ENCODE measurements around the gene OR8D2. TPM values are rescaled to one million over a fixed set of nuclear protein-coding genes. Genes with fewer than 3 reads are reported as not detected.
A peak's percentile ranks its signal among the peaks of the same experiment; 100 is the strongest.

OR8D2 gene
- total and polyA plus RNA-seq, 2 donors (not counting 3 experiments of a cell fraction or from before 2014, with no cell fraction given) = not detected

DNA sequence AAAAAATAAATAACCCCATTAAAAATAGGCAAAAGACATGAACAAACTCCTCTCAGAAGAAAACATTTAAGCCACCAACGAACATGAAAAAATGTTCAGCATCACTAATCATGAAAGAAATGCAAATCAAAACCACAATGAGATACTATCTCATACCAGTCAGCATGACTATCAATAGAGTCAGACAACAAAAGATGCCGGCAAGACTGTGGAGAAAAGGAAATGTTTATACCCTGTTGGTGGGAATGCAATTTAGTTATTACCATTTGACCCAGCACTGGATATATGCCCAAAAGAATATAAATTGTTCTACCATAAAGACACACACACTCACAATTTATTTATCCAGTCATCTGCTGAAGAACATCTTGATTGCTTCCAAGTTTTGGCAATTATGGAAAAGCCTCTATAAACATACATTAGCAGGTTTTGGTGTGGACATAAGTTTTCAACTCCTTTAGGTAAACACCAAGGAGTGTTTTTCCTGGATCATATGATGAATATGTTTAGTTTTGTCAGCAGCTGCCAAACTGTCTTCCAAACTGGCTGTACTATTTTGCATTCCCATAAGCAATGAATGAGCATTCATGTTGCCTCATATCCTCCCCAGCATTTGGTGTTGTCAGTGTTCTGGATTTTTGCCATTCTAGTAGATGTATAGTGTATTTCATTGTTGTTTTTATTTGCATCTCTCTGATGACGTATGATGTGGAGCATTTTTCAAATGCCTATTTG is 34.2 kb downstream of the OR8D2 start:
- DNase-seq (ENCODE audit: low read depth, low spot score) (peak; percentile 73), FAIRE-seq (peak; percentile 60)
- H3K4me3 ChIP-seq (replicated peaks in 1 of 3; ENCODE audit: insufficient read depth in 1 of 3, low read depth in 1 of 3, low read length in 3 of 3) = no peak overlapping the region
- peak overlapping the region; percentile 14 for H3K9ac ChIP-seq (replicated peaks; ENCODE audit: extremely low read depth, insufficient read depth, low read length)
- ChIA-PET POLR2A (no interaction called here), CTCF (no interaction called here)
- peaks cover 10% of the 10 kb centered on the region for H3K4me1 ChIP-seq (ENCODE audit: control insufficient read depth, extremely low read depth, insufficient read depth, low read length)
- no peak overlapping the region for H2AFZ ChIP-seq (ENCODE audit: low read depth, low read length)
- no peaks in the 10 kb centered on the region for H3K79me2 ChIP-seq (ENCODE audit: control insufficient read depth, insufficient read depth, low read length)
- intact Hi-C loops (cut with micrococcal nuclease) (loop anchor here (1.0 kb wide), 1 partner anchor 9 kb away; no protein-coding TSS in a partner anchor), dilution Hi-C loops (cut with MboI; ENCODE audit: extremely low pct_ligation_motif_present, low sequenced_read_pairs) (no loop called here)
- H3K9me1 ChIP-seq (replicated peaks; ENCODE audit: control insufficient read depth, extremely low read depth, insufficient read depth, low read length) = no peaks in the 10 kb centered on the region
- peak overlapping the region; percentile 55 for H3K27ac ChIP-seq (ENCODE audit: insufficient read depth, low read depth, low read length)
- H3K9me3 ChIP-seq (replicated peaks; ENCODE audit: control insufficient read depth, insufficient read depth, low read length) = no peaks in the 10 kb centered on the region
- no peaks in the 10 kb centered on the region for H4K20me1 ChIP-seq (replicated peaks; ENCODE audit: control insufficient read depth, extremely low read depth, insufficient read depth, low read length)
- no TSS peak for BruUV-seq (replicated peaks)
- no peaks in the 10 kb centered on the region for H3K36me3 ChIP-seq (ENCODE audit: control insufficient read depth in 2 of 2, extremely low read depth in 1 of 2, insufficient read depth in 2 of 2, low read length in 2 of 2)
- peaks cover 0 to 2% of the 10 kb centered on the region in 2 experiments for H3K27me3 ChIP-seq (ENCODE audit: control insufficient read depth in 2 of 2, insufficient read depth in 2 of 2, low read length in 2 of 2)
- no peak for TF ChIP-seq POLR2AphosphoS5 (IDR thresholded peaks at IDR 0.05; ENCODE audit: insufficient read depth, low read depth, low read length)
- peak; percentile 38 for TF ChIP-seq POLR2A (IDR thresholded peaks at IDR 0.05; ENCODE audit: low read depth, low read length)
- no peak for TF ChIP-seq EZH2 (IDR thresholded peaks at IDR 0.05; ENCODE audit: borderline replicate concordance, low read depth, low read length, severe bottlenecking)
- TF ChIP-seq, protein P1, sequence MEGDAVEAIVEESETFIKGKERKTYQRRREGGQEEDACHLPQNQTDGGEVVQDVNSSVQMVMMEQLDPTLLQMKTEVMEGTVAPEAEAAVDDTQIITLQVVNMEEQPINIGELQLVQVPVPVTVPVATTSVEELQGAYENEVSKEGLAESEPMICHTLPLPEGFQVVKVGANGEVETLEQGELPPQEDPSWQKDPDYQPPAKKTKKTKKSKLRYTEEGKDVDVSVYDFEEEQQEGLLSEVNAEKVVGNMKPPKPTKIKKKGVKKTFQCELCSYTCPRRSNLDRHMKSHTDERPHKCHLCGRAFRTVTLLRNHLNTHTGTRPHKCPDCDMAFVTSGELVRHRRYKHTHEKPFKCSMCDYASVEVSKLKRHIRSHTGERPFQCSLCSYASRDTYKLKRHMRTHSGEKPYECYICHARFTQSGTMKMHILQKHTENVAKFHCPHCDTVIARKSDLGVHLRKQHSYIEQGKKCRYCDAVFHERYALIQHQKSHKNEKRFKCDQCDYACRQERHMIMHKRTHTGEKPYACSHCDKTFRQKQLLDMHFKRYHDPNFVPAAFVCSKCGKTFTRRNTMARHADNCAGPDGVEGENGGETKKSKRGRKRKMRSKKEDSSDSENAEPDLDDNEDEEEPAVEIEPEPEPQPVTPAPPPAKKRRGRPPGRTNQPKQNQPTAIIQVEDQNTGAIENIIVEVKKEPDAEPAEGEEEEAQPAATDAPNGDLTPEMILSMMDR (IDR thresholded peaks at IDR 0.05; ENCODE audit: extremely low read depth in 1 of 2, insufficient read depth in 1 of 2, low read depth in 1 of 2, low read length in 2 of 2) = no peak
- peak; percentile 83 for TF ChIP-seq GATA2 (IDR thresholded peaks at IDR 0.05; ENCODE audit: insufficient read depth, insufficient read length, low read depth, low read length)
- peak; percentile 15 for TF ChIP-seq FOS (IDR thresholded peaks at IDR 0.05; ENCODE audit: borderline replicate concordance, insufficient read depth, low read length)
- TF ChIP-seq MYC (IDR thresholded peaks at IDR 0.05; ENCODE audit: low read depth, low read length) = no peak
- peak; percentile 19 for TF ChIP-seq JUN (IDR thresholded peaks at IDR 0.05; ENCODE audit: borderline replicate concordance, insufficient read depth, insufficient read length, low read depth)
- TF ChIP-seq, protein P2, sequence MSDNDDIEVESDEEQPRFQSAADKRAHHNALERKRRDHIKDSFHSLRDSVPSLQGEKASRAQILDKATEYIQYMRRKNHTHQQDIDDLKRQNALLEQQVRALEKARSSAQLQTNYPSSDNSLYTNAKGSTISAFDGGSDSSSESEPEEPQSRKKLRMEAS (IDR thresholded peaks at IDR 0.05; ENCODE audit: insufficient read depth, insufficient read length) = no peak
- H3K4me2 ChIP-seq (ENCODE audit: insufficient read depth, low read length) = no peak overlapping the region

Data from endothelial cell of umbilical vein (primary cell).